Measurements from ENCODE around the gene MID1.
A peak's percentile ranks its signal among the peaks of the same experiment; 100 is the strongest.

Gene MID1, protein sequence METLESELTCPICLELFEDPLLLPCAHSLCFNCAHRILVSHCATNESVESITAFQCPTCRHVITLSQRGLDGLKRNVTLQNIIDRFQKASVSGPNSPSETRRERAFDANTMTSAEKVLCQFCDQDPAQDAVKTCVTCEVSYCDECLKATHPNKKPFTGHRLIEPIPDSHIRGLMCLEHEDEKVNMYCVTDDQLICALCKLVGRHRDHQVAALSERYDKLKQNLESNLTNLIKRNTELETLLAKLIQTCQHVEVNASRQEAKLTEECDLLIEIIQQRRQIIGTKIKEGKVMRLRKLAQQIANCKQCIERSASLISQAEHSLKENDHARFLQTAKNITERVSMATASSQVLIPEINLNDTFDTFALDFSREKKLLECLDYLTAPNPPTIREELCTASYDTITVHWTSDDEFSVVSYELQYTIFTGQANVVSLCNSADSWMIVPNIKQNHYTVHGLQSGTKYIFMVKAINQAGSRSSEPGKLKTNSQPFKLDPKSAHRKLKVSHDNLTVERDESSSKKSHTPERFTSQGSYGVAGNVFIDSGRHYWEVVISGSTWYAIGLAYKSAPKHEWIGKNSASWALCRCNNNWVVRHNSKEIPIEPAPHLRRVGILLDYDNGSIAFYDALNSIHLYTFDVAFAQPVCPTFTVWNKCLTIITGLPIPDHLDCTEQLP

GRCh38 chrX:10620121-10620699 lies at the start of gene MID1:
Gene MID1, minus strand, starts transcription at chrX:10620585. Its CDS starts 53,038 bp downstream, at chrX:10567547.
- DNase-seq: peak; percentile 25

DNA sequence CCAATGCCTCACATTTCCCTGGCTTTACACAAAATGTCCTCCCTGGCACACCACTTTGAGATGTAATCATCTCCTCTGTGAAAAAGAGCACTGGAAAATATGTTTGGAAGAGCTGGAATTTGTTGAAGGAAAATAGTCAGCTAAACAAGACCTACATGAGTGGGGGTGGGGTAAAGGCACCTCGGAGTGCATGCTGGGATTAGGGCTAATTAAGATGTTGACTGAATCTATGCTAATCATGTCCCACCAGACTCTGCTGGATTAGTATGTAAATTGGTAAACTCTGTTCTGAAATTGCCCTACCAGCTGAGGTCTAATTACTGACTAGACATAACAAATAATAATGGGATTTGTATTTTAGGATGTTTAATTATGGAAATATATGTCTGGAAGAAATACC lies 46.8 kb upstream of the MID1 start:
- DNase-seq: no peak

- no peak for DNase-seq
These were observed 45.7 kb upstream of the MID1 start for GRCh38 chrX:10666102-10666501.

- no peak for DNase-seq
These were observed 45.3 kb upstream of the MID1 start for GRCh38 chrX:10665681-10666080.

GRCh38 chrX:10660171-10660570 lies 39.8 kb upstream of the MID1 start:
- DNase-seq: no peak

DNA sequence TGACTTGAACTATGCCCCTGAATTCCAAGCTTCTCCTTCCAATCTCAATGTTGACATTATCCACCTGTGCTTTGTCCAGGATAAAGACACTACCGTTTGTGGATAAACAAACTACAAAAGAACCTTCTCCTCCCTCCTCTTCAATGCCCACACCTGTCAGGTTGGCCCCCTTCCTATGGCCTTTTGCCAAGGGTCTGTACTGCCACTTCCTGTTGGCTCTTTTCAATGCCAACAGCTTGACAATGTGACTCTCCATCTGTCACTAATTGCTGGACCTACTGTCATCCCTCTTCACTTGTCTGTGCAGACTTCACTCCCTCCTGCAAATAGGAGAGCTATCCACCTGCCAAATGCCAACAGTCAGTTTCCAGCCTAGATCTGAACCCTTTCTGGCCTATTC lies 35.8 kb upstream of the MID1 start:
- no peak for DNase-seq

DNA sequence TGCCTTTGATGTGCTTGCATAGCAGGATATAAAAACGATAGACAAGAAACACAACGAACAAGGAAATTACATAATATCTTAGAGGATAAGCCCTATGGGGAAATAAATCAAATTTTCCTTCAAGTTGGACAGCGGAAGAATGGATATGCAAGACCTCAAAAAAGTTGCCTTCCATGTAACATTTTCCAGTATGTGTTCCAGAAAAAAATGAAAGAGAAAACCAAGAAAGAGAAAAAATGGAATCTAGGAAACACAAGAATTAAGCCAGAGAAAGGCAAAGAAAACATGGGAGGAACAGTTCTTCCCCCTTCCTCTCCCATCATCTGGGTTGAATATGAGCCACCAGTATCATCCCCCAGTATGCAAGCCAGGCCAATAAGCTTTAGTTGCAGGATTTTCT lies 34.6 kb upstream of the MID1 start:
- no peak for DNase-seq

- no peak for DNase-seq
These were observed 32.9 kb upstream of the MID1 start for GRCh38 chrX:10653302-10653701.

DNA sequence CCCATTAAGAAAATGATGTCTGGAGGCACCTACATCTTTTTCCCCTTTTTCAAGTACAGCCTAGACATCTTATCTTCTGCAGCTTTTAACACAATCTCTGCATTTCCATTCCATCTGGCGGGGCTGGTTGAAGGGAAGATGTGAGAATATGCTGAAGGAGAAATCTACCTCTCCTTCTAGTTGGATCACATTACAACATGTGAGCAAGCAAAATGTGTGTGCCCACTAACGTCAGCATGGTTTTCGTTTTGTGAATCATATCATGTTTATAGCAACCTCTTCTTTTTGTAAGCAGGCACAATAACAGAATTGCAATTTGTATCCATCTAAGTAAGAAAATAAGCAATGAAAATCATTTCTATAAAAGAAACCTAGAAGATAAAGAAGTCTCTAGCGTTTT lies 28.9 kb upstream of the MID1 start:
- DNase-seq: no peak

- DNase-seq: peak; percentile 13
These were observed 28.2 kb upstream of the MID1 start for GRCh38 chrX:10648614-10649013.

- DNase-seq: no peak
These were observed 16.5 kb upstream of the MID1 start for GRCh38 chrX:10636851-10637250.

GRCh38 chrX:10636337-10636736 lies 16.0 kb upstream of the MID1 start:
- peak; percentile 15 for DNase-seq

DNA sequence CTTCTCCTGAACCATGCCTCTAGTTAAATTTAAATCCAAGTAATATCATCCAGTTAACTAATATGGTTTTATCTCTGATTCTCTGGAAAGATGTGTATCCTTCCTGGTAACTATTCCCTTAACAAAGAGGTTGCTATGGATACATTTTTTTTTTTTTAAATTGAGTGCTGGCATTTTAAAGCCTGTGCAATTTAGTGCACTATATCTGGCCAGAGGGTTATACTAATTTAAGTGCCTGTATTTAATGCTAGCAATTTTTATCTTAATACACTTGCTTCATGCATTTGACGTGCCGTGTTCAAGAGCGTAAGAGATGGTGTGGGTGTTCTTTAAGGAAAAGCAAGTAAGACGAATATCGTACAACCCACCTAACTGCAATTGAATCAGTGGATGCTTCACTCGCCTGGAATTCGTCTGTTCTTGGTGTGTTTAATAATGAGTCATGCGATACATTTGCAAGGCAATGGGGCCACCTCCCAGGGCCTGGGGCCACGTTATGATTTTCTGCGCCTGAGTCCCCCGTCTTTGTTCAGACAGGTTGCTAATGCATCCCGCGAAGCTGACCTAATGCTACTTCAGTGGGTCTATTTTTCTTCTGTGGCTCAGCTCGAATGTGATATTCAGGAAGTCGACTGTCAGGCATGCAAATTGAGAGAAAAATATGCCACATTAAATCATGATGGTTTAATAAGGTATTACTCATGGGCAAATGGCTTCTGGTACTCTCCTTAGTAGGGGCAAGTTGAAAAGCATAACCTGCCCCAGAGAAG lies 14.2 kb upstream of the MID1 start:
- no peak for DNase-seq

- DNase-seq: peak; percentile 54
These were observed 13.3 kb upstream of the MID1 start for GRCh38 chrX:10633722-10634121.

- no peak for DNase-seq
These were observed 11.2 kb upstream of the MID1 start for GRCh38 chrX:10631416-10632145.

DNA sequence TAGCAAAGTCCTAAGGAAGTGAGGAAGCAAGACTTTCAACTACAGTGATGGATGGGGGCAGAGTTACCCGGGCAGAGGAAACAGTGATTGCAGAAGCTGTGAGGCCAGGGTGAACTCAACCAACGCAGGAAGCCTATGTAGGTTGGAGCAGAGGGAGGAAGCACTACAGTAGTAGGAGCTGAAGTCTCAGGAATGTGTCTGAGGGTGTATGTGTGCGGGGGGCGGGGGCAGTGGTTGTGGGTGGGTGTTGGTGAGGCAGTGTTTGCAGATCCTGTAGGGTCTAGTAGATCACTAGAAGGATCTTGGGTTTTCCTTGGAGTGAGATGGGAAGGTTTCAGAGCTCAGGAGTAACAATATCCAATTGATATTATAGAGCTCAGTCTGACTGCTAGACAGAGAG lies 9.9 kb upstream of the MID1 start:
- no peak for DNase-seq

- no peak for DNase-seq
These were observed 9.5 kb upstream of the MID1 start for GRCh38 chrX:10629905-10630304.

DNA sequence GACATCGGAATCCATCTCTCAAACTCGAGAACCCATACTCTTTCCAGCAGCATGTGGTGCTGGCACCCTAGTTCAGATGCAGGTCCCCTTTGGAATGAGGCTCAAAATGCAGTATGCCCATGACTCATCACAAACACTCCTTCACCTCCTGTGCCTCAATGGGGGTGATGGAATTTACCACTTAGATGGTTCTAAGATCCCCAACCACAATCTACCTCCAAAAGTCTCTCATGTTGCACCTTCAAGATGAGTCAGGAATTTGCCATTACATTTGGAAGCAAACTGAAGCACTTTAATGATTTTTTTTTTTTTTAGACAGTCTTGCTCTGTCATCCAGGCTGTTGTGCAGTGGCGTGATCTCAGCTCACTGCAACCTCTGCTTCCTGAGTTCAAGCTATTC lies 8.5 kb upstream of the MID1 start:
- no peak for DNase-seq

DNA sequence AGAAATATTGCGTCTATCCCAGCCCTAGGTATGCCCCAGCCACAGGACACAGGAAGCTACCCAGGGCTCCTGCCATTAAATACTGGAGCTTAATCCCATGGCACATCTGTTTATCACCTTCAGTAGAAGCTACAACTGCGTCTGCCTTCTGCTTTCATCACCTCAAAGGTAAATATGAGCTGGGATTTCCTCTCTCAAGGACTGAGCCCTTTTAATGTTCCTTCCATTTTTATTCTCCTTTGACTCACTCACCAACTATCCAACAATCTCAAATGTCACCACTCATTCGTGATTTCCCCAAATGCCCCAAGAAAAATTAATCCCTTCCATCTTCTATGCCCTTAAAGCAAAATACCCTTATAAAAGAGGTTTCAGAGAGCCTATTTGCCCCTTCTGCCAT lies 1.8 kb upstream of the MID1 start:
- no peak for DNase-seq

- no peak for DNase-seq
These were observed 849 bp downstream of the MID1 start for GRCh38 chrX:10619425-10620046.

DNA sequence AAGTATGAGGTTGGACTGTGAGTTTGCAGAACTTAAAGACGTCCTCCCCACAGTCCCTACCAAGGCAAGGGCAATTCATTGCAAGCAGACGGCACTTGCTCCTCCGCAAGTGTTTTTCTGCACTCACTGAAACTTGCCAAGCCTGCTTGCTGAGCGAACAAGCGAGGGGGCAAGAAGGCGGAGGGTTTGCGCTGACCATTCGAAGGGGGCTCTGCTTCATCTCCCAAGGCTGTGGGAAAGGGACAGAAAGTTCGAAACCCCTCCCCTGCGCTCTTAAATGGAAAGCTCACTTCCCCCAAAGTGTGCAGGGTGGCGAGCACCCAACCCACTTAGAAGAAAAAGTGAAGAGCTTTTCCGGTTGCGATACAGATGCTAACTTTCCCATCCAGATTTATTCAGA lies 1.4 kb downstream of the MID1 start:
- no peak for DNase-seq

- DNase-seq: no peak
These were observed 2.4 kb downstream of the MID1 start for GRCh38 chrX:10617999-10618351.
